Caki2 (cell line): ENCODE data around the gene NF1. TPM values are rescaled to one million over a fixed set of nuclear protein-coding genes. Genes with fewer than 3 reads are reported as not detected.
"Not testable (repeated sequence)": the region's sequence is repeated elsewhere in the genome, so short reads cannot be mapped to it uniquely, and the experiment has no call there.

ENCODE experiments used
- DNase-seq: peaks from one replicate; pipeline ENCODE4 v3.0.0-alpha.2; 2015; ENCODE audit warnings: low read depth
- in situ Hi-C: cut with HindIII; loops from 2 replicates; pipeline ENCODE4 v1.10.0; 2016; ENCODE audit warnings: low sequenced_read_pairs, low pct_unique_long_range_greater_than_20kb, mixed read lengths
- total RNA-seq: library from RNA; depleted of rRNA; stranded (reverse); fragments of >200 nt; shearing (Covaris generic); gene quantifications from 2 replicates; pipeline ENCODE4 v1.2.3, GENCODE V29; 2014; ENCODE audit warnings: low replicate concordance

The NF1 gene
- total RNA-seq, 1 experiment from 2014 or later = 15.5 TPM

- in situ Hi-C loops = no loop called here
- DNase-seq = no peak
Measured at GRCh38 chr17:31158746-31159377, 64.1 kb downstream of the NF1 start.

GRCh38 chr17:31163091-31163781 is 68.5 kb downstream of the NF1 start:
- DNase-seq = no peak
- in situ Hi-C loops = no loop called here

GRCh38 chr17:31167111-31167510 is 72.3 kb downstream of the NF1 start:
- DNase-seq = no peak
- in situ Hi-C loops = no loop called here

- DNase-seq = no peak
- in situ Hi-C loops = no loop called here
Measured at GRCh38 chr17:31171701-31172100, 76.9 kb downstream of the NF1 start.

GRCh38 chr17:31172388-31172787 is 77.6 kb downstream of the NF1 start:
- in situ Hi-C loops = no loop called here
- no peak for DNase-seq

- no peak for DNase-seq
- in situ Hi-C loops = no loop called here
Measured at GRCh38 chr17:31174215-31174614, 79.4 kb downstream of the NF1 start.

GRCh38 chr17:31175237-31175636 is 80.5 kb downstream of the NF1 start:
- in situ Hi-C loops = no loop called here
- no peak for DNase-seq

- DNase-seq, in situ Hi-C loops: not testable (repeated sequence)
Measured at GRCh38 chr17:31176143-31176542, 81.4 kb downstream of the NF1 start.

- in situ Hi-C loops, DNase-seq: not testable (repeated sequence)
Measured at GRCh38 chr17:31178951-31179350, 84.2 kb downstream of the NF1 start.

- no peak for DNase-seq
- in situ Hi-C loops = no loop called here
Measured at GRCh38 chr17:31195305-31195704, 100.5 kb downstream of the NF1 start.

GRCh38 chr17:31198026-31198425 is 103.2 kb downstream of the NF1 start:
- in situ Hi-C loops = no loop called here
- DNase-seq = peak; percentile 48

GRCh38 chr17:31198666-31199065 is 103.9 kb downstream of the NF1 start:
- peak; percentile 12 for DNase-seq

GRCh38 chr17:31200287-31200686 is 105.5 kb downstream of the NF1 start:
- in situ Hi-C loops = no loop called here
- no peak for DNase-seq

More at GRCh38 chr17:31198666-31199065, 103.9 kb downstream of the NF1 start:
- in situ Hi-C loops = not testable (repeated sequence)

GRCh38 chr17:31202968-31203367 is 108.2 kb downstream of the NF1 start:
- DNase-seq = no peak
- in situ Hi-C loops = no loop called here

- DNase-seq = no peak
- in situ Hi-C loops = no loop called here
Measured at GRCh38 chr17:31211352-31212012, 116.7 kb downstream of the NF1 start.

GRCh38 chr17:31216031-31216751 is 121.4 kb downstream of the NF1 start:
- in situ Hi-C loops = no loop called here
- DNase-seq = peak; percentile 19

GRCh38 chr17:31224366-31224765 is 129.6 kb downstream of the NF1 start:
- in situ Hi-C loops = no loop called here

GRCh38 chr17:31225831-31226230 is 131.1 kb downstream of the NF1 start:
- no peak for DNase-seq
- in situ Hi-C loops = no loop called here

More at GRCh38 chr17:31224366-31224765, 129.6 kb downstream of the NF1 start:
- DNase-seq = no peak

GRCh38 chr17:31226373-31226772 is 131.6 kb downstream of the NF1 start:
- no peak for DNase-seq
- in situ Hi-C loops = no loop called here
